Smooth muscle cell (in vitro differentiated cells): ENCODE results near the gene SPINK7. TPM values are rescaled to one million over a fixed set of nuclear protein-coding genes. Genes with fewer than 3 reads are reported as not detected.
A peak's percentile ranks its signal among the peaks of the same experiment; 100 is the strongest.

Experiments
- DNase-seq: peaks from one replicate; lab custom pipeline; 2025; ENCODE audit not compliant: unreplicated experiment; lab: John Stamatoyannopoulos, UW
- H2AFZ ChIP-seq: fragments of 200-600 bp; sonication (generic); 2 replicates; pipeline ENCODE4 v1.6.0; 2016; ENCODE audit warnings: antibody characterized with exemption, low read depth, mild to moderate bottlenecking
- H3F3A ChIP-seq: fragments of 200-600 bp; sonication (generic); 2 replicates; pipeline ENCODE4 v1.6.0; 2017; ENCODE audit warnings: antibody characterized with exemption, low read depth
- H3K27ac ChIP-seq: fragments of 200-600 bp; sonication (generic); 2 replicates; pipeline ENCODE4 v1.5.1; 2016; ENCODE audit warnings: low read depth, mild to moderate bottlenecking
- H3K27me3 ChIP-seq: fragments of 200-600 bp; sonication (generic); 2 replicates; pipeline ENCODE4 v1.6.1; 2016; ENCODE audit warnings: low read depth, mild to moderate bottlenecking
- H3K36me3 ChIP-seq: fragments of 200-600 bp; sonication (generic); 2 replicates; pipeline ENCODE4 v1.5.1; 2016; ENCODE audit warnings: low read depth
- H3K4me1 ChIP-seq: fragments of 200-600 bp; sonication (generic); 2 replicates; pipeline ENCODE4 v1.5.1; 2016; ENCODE audit warnings: low read depth
- H3K4me2 ChIP-seq: fragments of 200-600 bp; sonication (generic); 2 replicates; pipeline ENCODE4 v1.6.0; 2016; ENCODE audit warnings: mild to moderate bottlenecking
- H3K4me3 ChIP-seq: fragments of 200-600 bp; sonication (generic); 2 replicates; pipeline ENCODE4 v1.5.1; 2016; ENCODE audit warnings: mild to moderate bottlenecking
- H3K79me2 ChIP-seq: fragments of 200-600 bp; sonication (generic); 2 replicates; pipeline ENCODE4 v1.6.0; 2016; ENCODE audit warnings: low read depth, mild to moderate bottlenecking
- H3K9ac ChIP-seq: fragments of 200-600 bp; sonication (generic); 2 replicates; pipeline ENCODE4 v1.6.0; 2016; ENCODE audit warnings: low read depth
- H3K9me3 ChIP-seq: fragments of 200-600 bp; sonication (generic); replicated peaks from 2 replicates; pipeline ENCODE4 v1.5.1; 2016; ENCODE audit warnings: low read depth
- H4K20me1 ChIP-seq: fragments of 200-600 bp; sonication (generic); 2 replicates; pipeline ENCODE4 v1.6.0; 2016; ENCODE audit warnings: low read depth
- CTCF ChIP-seq: fragments of 200-600 bp; sonication (generic); IDR thresholded peaks from 2 replicates; pipeline ENCODE4 v1.5.1; 2017; ENCODE audit warnings: borderline replicate concordance, mild to moderate bottlenecking, antibody characterized with exemption; ENCODE audit not compliant: insufficient read depth, poor library complexity, severe bottlenecking
- WGBS: methylation state at CpG from one replicate; pipeline ENCODE4 v1.1.7; 2016; ENCODE audit warnings: low lambda C conversion rate; 5-methylcytosine and 5-hydroxymethylcytosine counted together
- polyA plus RNA-seq: library from polyadenylated mRNA; unstranded; fragments of >200 nt; fragmentation: Nextera tagmentation; extraction: Ambion mirVana; gene quantifications from 2 replicates; pipeline ENCODE4 v1.2.1, GENCODE V29; 2016
- total RNA-seq: library from RNA; depleted of rRNA; stranded (reverse); fragments of >200 nt; gene quantifications from 2 replicates; pipeline ENCODE4 v1.2.3, GENCODE V29; 2014

SPINK7 gene
- total and polyA plus RNA-seq, 2 experiments from 2014 or later = 15.7 to 20.5 TPM

GRCh38 chr5:148342371-148343045 lies 30.3 kb downstream of the SPINK7 start:
- H3K27ac ChIP-seq = peak overlapping the region; percentile 79
- H3K4me2 ChIP-seq = no peak overlapping the region
- no peak overlapping the region for H3K4me3 ChIP-seq
- H2AFZ ChIP-seq = no peak overlapping the region
- no peak for DNase-seq
- no peaks in the 10 kb centered on the region for H3K27me3 ChIP-seq
- no peaks in the 10 kb centered on the region for H4K20me1 ChIP-seq
- no peaks in the 10 kb centered on the region for H3K9me3 ChIP-seq
- H3K4me1 ChIP-seq = no peaks in the 10 kb centered on the region
- TF ChIP-seq CTCF = no peak
- no peaks in the 10 kb centered on the region for H3K79me2 ChIP-seq
- H3K9ac ChIP-seq = no peak overlapping the region
- 76% methylated on average over 2 of the region's 2 CpGs for WGBS
- H3F3A ChIP-seq = no peaks in the 10 kb centered on the region
- no peaks in the 10 kb centered on the region for H3K36me3 ChIP-seq

- H3K9ac ChIP-seq = peak overlapping the region; percentile 29
- no peaks in the 10 kb centered on the region for H3F3A ChIP-seq
- peak overlapping the region; percentile 79 for H3K27ac ChIP-seq
- no peak overlapping the region for H3K4me2 ChIP-seq
- H3K4me1 ChIP-seq = no peaks in the 10 kb centered on the region
- no peak overlapping the region for H2AFZ ChIP-seq
- WGBS = 68% methylated on average over 2 of the region's 2 CpGs
- no peak for TF ChIP-seq CTCF
- H3K4me3 ChIP-seq = no peak overlapping the region
- no peaks in the 10 kb centered on the region for H3K79me2 ChIP-seq
- no peaks in the 10 kb centered on the region for H3K9me3 ChIP-seq
- H4K20me1 ChIP-seq = no peaks in the 10 kb centered on the region
- H3K27me3 ChIP-seq = no peaks in the 10 kb centered on the region
- no peaks in the 10 kb centered on the region for H3K36me3 ChIP-seq
- DNase-seq = no peak
Measured at GRCh38 chr5:148343046-148343407, 30.8 kb downstream of the SPINK7 start.

- Histone ChIP-seq H3K27me3 (no peaks in the 10 kb centered on the region), H3K27ac (peak overlapping the region; percentile 79), H2AFZ (no peak overlapping the region), H4K20me1 (no peaks in the 10 kb centered on the region), H3K4me1 (no peaks in the 10 kb centered on the region), H3K79me2 (no peaks in the 10 kb centered on the region), H3K9ac (peak overlapping the region; percentile 29), H3K4me2 (no peak overlapping the region), H3K9me3 (no peaks in the 10 kb centered on the region), H3K36me3 (no peaks in the 10 kb centered on the region), H3F3A (no peaks in the 10 kb centered on the region), H3K4me3 (no peak overlapping the region)
- 84% methylated on average over 7 of the region's 7 CpGs for WGBS
- no peak for TF ChIP-seq CTCF
- DNase-seq = no peak
Measured at GRCh38 chr5:148343603-148344487, 31.6 kb downstream of the SPINK7 start.
